ENCODE results near the gene ILDR2.

Gene ILDR2

DNA sequence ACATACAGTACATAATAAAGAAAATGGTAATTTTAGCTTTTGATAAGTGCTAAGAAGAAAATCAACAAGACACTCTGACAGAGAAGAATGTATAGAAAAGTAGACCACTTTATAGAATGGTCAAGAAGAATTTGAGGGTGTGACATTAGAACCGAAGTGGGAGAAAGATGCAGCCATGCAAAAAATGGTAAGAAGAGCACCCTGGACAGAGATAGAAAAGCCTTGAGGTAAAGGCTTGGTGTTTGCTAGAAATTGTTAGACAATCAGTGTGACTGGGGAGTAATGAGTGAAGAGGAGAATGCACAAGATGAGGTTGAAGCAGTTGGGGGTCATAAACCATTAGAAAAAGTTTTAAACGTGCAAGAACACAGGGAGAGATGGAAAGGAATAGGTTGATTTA lies 37.2 kb upstream of the ILDR2 start:
- DNase-seq (ENCODE audit: low spot score), result no peak
- Histone ChIP-seq H3K27me3 (ENCODE audit: insufficient read depth, poor library complexity, severe bottlenecking) (no peaks in the 10 kb centered on the region), H3K4me1 (ENCODE audit: insufficient read depth, poor library complexity, severe bottlenecking) (no peaks in the 10 kb centered on the region)

DNA sequence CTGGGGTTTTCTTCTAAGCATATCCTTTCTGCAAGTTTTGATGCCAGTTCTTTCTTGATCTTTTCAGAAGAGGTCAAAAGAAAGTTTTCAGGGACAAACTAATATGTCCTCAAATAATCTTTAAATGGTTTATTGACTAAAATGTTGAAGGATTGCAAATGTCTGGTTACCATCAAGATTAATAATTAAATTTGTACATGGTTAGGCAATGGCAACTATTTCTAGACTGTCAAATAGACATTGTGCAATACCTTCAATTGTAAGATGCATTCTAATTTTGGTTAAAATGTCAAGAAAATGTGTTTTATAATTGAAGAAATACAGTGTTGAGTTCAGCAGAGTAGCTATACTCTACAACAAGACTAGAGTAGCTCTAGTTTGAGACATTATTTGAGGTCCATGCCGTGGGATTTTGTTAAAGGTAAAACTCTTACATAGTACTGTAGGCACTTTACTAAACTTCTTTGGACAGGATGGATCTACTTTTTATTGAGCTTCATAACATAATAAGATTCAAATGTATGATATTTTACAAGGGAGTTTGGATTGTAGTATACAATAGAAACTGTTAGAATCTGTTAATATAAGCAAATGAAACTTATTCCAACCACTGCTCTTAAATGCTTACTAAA lies 36.3 kb upstream of the ILDR2 start:
- Histone ChIP-seq H3K27ac (ENCODE audit: poor library complexity, severe bottlenecking) (no peak overlapping the region), H3K9me3 (ENCODE audit: severe bottlenecking) (no peaks in the 10 kb centered on the region), H3K27me3 (ENCODE audit: insufficient read depth, poor library complexity, severe bottlenecking) (no peaks in the 10 kb centered on the region), H3K36me3 (ENCODE audit: low read depth) (no peaks in the 10 kb centered on the region), H3K4me1 (ENCODE audit: insufficient read depth, poor library complexity, severe bottlenecking) (no peaks in the 10 kb centered on the region), H3K4me3 (ENCODE audit: severe bottlenecking) (no peak overlapping the region)
- ATAC-seq (ENCODE audit: low read depth), result no peak
- TF ChIP-seq, protein P1, sequence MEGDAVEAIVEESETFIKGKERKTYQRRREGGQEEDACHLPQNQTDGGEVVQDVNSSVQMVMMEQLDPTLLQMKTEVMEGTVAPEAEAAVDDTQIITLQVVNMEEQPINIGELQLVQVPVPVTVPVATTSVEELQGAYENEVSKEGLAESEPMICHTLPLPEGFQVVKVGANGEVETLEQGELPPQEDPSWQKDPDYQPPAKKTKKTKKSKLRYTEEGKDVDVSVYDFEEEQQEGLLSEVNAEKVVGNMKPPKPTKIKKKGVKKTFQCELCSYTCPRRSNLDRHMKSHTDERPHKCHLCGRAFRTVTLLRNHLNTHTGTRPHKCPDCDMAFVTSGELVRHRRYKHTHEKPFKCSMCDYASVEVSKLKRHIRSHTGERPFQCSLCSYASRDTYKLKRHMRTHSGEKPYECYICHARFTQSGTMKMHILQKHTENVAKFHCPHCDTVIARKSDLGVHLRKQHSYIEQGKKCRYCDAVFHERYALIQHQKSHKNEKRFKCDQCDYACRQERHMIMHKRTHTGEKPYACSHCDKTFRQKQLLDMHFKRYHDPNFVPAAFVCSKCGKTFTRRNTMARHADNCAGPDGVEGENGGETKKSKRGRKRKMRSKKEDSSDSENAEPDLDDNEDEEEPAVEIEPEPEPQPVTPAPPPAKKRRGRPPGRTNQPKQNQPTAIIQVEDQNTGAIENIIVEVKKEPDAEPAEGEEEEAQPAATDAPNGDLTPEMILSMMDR (IDR thresholded peaks at IDR 0.05; ENCODE audit: poor library complexity, severe bottlenecking), result no peak
- no peak for DNase-seq (ENCODE audit: low spot score)

More for the DNA sequence above, 37.2 kb upstream of the ILDR2 start:
- H3K36me3 ChIP-seq (ENCODE audit: low read depth), result no peaks in the 10 kb centered on the region
- H3K27ac ChIP-seq (ENCODE audit: poor library complexity, severe bottlenecking), result no peak overlapping the region
- no peak for ATAC-seq (ENCODE audit: low read depth)
- no peak overlapping the region for H3K4me3 ChIP-seq (ENCODE audit: severe bottlenecking)
- H3K9me3 ChIP-seq (ENCODE audit: severe bottlenecking), result no peaks in the 10 kb centered on the region
- TF ChIP-seq, protein P1 (IDR thresholded peaks at IDR 0.05; ENCODE audit: poor library complexity, severe bottlenecking), result no peak

DNA sequence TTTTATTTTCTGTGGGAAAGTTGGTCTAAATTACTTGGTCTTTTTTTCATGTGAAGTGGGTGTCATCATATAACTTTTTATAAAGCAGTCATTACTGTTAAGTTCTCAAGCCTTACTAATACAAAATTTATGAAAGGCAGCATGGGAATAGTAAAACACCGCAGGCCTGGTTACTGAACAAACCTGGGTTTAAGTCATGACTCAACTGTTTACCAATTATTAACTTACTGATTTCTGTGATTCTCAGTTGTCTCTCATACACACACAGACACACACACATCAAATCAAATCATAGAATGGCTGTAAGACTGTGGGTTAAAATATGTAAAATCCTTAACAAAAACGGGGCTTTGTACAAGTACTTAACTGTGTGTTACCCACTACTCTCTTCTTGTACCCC lies 28.4 kb upstream of the ILDR2 start:
- ATAC-seq (ENCODE audit: low read depth) (no peak), DNase-seq (ENCODE audit: low spot score) (no peak)
- Histone ChIP-seq H3K27ac (ENCODE audit: poor library complexity, severe bottlenecking) (no peak overlapping the region), H3K9me3 (ENCODE audit: severe bottlenecking) (no peaks in the 10 kb centered on the region), H3K4me1 (ENCODE audit: insufficient read depth, poor library complexity, severe bottlenecking) (no peaks in the 10 kb centered on the region), H3K4me3 (ENCODE audit: severe bottlenecking) (no peak overlapping the region), H3K27me3 (ENCODE audit: insufficient read depth, poor library complexity, severe bottlenecking) (no peaks in the 10 kb centered on the region), H3K36me3 (ENCODE audit: low read depth) (no peaks in the 10 kb centered on the region)
- TF ChIP-seq, protein P1 (IDR thresholded peaks at IDR 0.05; ENCODE audit: poor library complexity, severe bottlenecking), result no peak

DNA sequence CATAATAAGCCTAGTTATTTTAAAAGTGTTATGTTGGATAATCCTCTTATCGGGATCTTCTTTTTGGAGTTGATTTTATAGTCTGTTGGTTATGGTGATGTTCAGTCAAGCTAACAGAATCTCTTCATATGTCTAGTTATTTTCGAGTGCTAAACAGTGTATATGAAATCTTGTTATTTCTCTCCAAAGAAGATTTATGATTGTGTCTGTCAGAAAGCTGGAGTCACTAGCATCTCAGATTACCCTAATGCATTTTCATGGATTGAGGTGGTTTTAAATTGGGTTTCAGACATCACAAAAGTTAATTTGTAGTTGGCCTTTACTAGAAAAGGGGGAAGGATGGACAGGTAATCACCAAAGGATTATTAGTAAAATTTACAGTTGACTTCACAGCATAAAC lies 27.0 kb upstream of the ILDR2 start:
- no peak for DNase-seq (ENCODE audit: low spot score)
- Histone ChIP-seq H3K36me3 (ENCODE audit: low read depth) (no peaks in the 10 kb centered on the region), H3K27ac (ENCODE audit: poor library complexity, severe bottlenecking) (no peak overlapping the region), H3K27me3 (ENCODE audit: insufficient read depth, poor library complexity, severe bottlenecking) (no peaks in the 10 kb centered on the region), H3K9me3 (ENCODE audit: severe bottlenecking) (no peaks in the 10 kb centered on the region), H3K4me3 (ENCODE audit: severe bottlenecking) (no peak overlapping the region), H3K4me1 (ENCODE audit: insufficient read depth, poor library complexity, severe bottlenecking) (no peaks in the 10 kb centered on the region)
- no peak for ATAC-seq (ENCODE audit: low read depth)
- TF ChIP-seq, protein P1 (IDR thresholded peaks at IDR 0.05; ENCODE audit: poor library complexity, severe bottlenecking), result no peak

DNA sequence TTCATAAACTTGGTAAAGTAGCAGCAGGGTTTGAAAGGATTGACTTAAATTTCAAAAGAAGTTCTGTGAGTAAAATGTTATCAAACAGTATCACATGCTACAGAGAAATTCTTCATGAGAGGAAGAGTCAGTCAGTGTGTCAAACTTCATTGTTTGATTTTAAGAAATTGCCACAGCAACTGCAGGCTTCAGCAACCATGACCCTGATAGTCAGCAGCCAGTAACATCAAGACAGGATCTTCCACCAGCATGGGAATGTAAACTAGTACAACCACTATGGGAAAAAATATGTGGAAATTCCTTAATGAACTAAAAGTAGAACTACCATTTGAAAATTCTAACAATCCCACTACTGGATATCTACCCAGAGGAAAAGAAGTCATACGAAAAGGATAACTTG lies 25.2 kb upstream of the ILDR2 start:
- Histone ChIP-seq H3K4me1 (ENCODE audit: insufficient read depth, poor library complexity, severe bottlenecking) (no peaks in the 10 kb centered on the region), H3K27ac (ENCODE audit: poor library complexity, severe bottlenecking) (no peak overlapping the region), H3K4me3 (ENCODE audit: severe bottlenecking) (no peak overlapping the region), H3K9me3 (ENCODE audit: severe bottlenecking) (no peaks in the 10 kb centered on the region), H3K36me3 (ENCODE audit: low read depth) (no peaks in the 10 kb centered on the region), H3K27me3 (ENCODE audit: insufficient read depth, poor library complexity, severe bottlenecking) (no peaks in the 10 kb centered on the region)
- TF ChIP-seq, protein P1 (IDR thresholded peaks at IDR 0.05; ENCODE audit: poor library complexity, severe bottlenecking), result no peak
- ATAC-seq (ENCODE audit: low read depth) (no peak), DNase-seq (ENCODE audit: low spot score) (no peak)
